M059J (cell line): ENCODE measurements around the gene CLEC7A. TPM values are rescaled to one million over a fixed set of nuclear protein-coding genes. Genes with fewer than 3 reads are reported as not detected.

Source experiments
- DNase-seq: peaks from one replicate; pipeline ENCODE4 v3.0.0-alpha.2; 2012; ENCODE audit warnings: low read depth
- total RNA-seq: library from RNA; depleted of rRNA; stranded (reverse); fragments of >200 nt; shearing (Covaris generic); gene quantifications from 2 replicates; pipeline ENCODE4 v1.2.3, GENCODE V29; 2014; rRNA removed

CLEC7A gene
- total RNA-seq, result 38.9 and 40.5 TPM in 2 replicates

DNA sequence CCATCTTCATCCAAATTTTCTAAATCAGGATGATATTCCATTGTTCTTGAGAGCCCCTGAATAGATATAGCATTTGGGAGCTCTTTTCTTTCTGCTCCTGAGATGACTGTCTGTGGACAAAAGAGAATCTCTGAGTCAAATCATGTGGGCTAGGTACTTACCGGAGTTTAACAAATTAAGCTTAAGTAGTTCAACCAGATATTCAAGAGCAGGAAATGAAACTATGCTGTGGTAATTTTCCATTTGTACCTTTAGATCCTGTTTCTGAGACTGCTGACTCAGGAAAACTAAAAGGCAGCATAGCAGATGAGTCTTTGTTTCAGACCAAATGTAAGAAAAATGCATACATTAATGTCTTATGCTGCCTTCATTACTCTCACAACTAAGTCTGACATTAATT lies at the start of gene CLEC7A:
Gene CLEC7A (minus strand): TSS at position 158 of the 400 bp plus-strand sequence. CDS start 117 bp downstream, at position 41.
- peak; percentile 72 for DNase-seq

DNA sequence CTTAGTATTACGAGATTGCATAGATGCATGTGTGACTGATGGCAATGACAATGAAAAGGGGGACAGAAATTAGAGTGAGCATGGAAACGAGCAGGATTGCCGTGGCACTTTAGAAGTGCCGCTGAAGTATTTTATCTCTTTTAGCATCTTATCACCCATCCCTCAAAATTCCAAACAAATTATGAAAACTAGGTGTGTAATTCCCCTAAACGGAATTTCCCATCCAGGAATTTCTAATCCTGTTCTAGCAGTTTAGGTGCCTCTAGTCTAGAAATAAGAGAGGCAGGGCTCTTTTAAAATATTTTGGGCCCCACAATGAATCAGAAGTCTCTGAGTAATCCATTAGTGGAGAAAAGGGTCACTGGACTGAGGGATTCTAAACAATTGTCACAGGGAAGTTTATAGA lies 49.8 kb upstream of the CLEC7A start:
- peak; percentile 66 for DNase-seq

DNA sequence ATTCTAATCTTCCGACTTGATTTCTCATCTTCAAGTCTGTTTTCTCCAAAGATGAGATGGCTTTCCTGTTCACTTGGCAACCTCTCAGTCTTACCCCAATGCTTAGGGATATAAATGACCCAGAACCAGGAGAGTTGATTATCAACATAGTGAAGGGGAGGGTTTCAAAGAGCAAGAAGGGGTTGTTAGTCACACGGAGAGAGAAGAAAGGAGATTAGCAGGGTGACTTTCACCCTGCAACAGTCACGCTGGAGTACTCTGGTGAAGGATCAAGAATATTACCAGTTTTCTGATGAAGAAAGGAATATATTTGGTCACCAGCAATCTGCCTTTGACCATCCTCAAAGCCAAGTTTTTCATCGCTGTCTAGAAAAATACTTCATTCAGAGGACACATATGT lies 48.8 kb upstream of the CLEC7A start, which contains the start of gene TMEM52B:
Gene TMEM52B (plus strand): TSS at position 212 of the 400 bp plus-strand sequence. CDS start 543 bp downstream, outside the sequence.
- no peak for DNase-seq

DNA sequence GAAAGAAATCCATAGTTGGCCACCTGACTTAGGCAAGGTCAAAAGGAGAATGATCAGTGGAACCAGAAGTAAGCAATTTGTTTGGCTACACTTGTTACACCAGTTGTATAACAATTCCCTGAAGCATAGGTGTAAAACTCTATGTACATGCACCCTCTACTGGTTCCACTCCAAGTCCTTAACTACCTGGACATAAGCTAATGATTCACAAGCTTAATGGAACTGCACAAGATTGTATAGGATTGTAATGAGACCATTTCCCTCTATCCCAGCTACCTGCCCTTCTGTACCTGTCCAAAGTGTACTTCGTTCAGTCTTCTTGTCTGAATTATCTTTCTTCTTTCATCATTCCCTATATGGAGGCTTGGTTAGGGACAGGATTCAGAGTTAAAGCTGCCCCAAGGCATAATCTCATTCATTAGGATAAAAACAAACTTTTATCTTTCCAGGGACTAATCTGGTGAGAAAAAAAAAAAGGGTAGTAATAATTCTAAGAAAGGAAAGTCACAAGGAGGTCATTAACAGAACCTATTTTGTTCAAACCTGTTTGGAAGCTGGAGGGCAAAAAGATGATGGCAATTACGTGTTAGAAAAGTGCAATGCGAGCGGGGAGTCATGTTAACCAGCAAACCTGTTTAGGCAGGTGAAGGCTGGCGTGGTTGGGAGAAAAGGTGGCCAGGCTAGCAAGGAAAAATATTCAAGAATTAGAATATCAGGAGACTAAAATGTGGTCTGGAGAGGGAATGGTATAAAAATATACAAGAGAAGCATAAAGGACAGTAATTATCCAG lies 46.0 kb upstream of the CLEC7A start:
- DNase-seq, result no peak

DNA sequence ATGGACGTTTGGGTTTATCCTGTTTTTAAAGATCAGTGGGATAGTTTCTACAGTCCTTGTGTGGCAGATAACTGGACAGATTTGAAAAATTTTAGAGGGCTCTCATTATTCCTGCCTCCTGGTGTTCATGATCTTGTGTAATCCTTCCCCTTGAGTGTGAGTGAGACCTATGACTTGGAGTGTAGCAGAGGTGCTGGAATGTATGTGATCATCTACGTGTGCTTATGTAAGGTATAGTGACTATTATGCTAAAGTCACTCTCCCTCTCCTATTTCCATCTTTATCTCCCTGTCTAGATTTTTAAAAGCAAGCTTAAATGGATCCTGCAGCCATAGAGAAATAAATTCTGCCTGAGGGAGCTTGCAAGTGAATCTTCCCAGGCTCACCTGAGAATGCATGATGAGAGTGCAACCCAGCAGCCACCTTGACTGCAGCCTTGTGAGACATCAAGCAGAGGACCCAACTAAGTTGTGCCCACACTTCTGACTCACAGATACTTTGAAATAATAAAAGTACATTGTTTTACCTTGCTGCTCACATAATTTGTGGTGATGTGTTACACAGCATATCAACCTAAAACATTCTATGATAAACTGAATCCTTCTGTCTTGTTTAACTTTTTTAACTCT lies 45.1 kb upstream of the CLEC7A start:
- DNase-seq, result no peak

DNA sequence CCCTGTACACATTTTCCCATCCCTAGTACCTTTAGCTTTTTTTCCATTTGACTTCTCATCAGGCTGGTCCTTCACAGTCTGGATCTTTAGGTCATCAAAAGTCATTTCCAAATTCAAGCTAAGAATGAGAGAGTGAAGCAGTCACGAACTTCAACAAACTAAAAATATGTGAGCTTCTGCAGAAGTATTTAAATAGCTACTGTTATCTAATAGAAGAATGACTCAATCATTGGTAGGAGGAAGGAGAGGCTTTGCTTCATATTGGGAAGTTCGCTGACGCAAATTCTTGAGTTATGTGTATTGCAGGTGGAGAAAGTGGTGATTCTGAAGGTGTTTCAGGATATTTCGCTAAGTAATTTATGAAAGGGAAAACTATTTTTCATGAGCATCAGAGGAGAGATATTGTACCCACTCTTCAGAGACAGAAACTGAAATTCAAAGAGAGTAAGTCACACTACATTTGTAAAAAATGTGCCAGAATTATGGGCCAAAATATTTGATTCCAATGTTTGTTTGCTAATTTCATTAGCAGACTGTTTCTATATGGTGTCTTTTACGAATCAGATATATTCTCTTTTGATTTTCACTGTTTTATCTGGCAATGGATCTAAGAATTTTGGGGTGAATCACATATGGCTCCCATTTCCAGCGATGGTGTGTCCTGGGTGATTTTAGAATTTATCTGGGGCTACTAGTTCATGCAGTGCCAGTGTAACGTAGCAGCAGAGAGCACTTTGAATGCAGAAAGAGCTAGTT lies 42.2 kb upstream of the CLEC7A start, which contains the start of gene OLR1:
Gene OLR1 (minus strand): TSS at position 160 of the 756 bp plus-strand sequence. CDS start 55 bp downstream, at position 105.
- no peak for DNase-seq

DNA sequence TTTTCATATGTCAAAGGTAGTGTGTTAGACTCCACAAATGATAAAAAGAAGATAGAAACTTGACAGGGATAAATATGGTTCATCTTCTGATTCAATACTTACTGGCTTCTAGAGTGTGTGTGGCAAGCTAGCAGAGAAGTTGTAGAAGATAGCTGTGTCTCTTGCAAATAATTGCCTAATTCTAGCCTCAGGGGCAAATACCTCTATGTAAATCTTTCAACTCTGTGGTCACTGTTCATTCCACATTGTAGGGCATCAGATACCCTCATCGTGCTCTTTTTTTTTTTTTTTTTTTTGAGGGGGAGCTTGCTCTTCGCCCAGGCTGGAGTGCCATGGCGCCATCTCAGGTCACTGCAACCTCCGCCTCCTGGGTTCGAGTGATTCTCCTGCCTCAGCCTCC lies 40.2 kb upstream of the CLEC7A start:
- peak; percentile 85 for DNase-seq

DNA sequence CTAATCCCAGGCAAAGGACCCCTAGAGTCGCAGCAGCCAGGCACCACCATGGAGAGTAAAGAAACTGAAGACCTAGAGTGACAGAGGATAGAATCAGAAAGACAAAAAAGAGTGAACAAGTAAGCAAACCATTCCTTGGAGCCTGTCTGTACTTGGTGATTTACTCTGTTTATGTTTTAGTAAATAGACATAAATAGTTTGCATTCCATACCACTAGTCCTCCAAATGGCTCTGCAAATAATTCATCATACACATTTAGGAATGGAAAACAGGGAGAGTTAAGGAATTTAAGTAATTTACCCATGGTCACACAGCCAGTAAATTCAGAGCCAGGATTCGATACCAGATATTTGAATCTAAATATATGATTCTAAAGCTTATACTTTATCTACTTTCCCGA lies 39.1 kb upstream of the CLEC7A start:
- peak; percentile 31 for DNase-seq

DNA sequence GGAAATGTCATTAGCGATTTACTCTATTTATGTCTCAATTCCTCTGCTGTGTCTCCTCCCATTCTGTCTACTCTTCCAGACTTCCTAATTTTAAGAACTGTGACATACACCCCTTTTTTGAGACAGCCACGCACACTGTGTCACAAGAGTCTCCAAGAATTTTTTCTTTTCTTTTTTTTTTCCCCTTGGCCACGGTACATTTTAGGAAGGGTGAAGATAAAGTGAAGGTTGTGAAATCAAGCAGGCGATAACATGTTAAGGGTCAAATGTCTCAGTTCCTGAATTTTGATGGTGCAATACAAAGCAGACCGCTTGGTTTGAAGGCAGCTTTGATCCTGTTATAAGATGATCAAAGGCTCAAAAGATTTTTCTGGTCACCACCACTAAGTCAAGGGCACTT lies 37.6 kb upstream of the CLEC7A start:
- DNase-seq, result no peak

DNA sequence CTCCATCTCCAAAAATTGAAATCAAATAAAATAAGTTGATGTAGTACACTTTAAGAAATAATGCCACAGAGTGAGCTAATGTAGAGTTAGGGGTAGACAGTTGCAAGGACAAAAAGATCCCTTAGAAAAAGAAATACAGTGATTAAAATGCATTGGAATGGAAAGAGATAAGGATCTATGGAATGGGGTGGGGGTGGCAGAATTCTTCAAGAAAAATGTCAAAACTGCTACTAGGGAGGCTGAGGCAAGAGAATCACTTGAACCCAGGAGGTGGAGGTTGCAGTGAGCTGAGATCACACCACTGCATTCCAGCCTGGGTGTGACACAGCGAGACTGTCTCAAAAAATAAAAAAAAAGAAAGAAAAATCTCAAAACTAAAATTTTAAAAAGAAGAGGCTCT lies 35.4 kb upstream of the CLEC7A start:
- DNase-seq, result no peak

DNA sequence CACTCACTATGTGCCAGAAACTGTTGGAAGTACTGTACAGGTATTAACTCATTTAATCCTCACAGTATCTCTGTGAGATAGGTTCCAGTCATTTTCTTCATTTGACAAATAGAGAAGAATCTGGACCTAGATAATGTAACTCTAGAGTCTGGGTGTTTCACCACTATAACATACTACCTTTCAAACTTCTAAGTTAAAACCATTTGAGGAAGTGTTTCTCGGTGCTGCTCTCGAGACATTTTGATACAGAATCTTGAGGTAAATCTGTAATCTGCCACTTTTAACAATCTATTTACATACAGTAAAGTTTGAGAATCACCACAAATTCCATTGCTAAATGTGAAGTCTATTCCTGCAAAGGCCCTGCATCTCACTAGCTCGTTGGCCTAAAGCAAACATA lies 33.1 kb upstream of the CLEC7A start:
- DNase-seq, result no peak

DNA sequence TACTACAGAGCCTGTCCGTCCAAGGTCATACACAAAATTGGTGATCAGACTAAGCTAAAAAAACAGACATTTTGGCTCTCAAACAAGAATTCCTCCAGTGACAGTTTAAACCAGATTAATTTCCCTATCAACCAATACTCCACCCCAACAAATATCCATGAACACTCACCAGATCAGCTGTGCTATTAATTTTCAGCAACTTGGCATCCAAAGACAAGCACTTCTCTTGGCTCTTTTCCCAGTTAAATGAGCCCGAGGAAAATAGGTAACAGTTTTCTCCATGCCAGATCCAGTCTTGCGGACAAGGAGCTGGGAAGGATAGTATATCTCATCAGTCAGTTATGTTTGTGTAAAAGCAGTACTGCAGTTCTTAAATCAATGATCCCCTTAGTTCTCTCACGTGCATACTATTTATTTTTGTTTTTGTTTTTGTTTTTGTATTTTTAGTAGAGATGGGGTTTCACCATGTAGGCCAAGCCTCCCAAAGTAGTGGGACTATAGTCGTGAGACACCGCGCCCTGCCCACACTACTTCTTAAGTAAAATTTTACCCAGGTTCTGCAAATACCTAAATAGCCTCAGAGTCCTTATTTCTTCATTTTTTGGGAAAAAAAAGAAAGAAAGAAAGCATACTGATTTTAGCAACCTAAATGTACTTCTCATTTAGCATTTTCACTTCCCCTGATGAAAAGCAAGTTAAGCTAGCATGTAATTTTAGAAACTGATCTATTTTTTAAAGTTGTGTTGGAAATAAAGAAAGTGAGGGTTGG lies 30.8 kb upstream of the CLEC7A start:
- DNase-seq, result peak; percentile 67

DNA sequence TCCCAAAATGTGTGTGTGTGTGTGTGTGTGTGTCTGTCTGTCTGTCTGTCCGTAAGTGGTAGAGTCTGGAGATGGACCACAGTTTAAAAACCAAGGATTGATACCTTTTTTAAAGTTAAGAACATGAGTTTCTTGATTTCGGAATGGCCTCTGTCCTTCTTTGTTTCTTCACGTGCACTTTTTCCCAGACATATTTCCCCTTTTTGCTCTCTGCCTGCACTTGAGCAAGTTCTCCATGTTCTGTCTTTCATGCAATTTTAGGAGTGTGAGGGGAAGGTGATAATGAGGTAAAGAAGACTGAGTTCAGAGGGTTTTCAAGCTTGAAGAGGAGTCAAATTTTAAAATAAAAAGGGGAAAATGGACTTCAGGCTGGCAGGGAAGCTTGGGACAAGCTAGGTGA lies 29.3 kb upstream of the CLEC7A start:
- no peak for DNase-seq

DNA sequence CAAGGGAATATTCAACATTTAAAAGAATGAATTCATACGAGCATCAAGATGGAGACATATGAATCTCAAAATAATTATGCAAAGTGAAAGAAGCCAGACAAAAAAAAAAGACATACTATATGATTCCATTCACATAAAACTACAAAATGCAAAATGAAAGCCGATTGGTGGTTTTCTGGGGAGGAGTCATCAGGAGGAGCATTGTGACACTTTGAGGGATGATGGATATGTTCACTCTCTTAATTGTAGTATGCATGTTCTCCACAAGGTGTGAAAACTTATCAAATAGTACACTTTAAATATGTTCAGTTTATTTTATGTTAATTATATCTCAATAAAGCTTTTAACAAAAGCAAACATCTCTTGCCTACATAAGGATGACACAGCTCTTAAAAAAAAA lies 28.4 kb upstream of the CLEC7A start:
- DNase-seq, result no peak

DNA sequence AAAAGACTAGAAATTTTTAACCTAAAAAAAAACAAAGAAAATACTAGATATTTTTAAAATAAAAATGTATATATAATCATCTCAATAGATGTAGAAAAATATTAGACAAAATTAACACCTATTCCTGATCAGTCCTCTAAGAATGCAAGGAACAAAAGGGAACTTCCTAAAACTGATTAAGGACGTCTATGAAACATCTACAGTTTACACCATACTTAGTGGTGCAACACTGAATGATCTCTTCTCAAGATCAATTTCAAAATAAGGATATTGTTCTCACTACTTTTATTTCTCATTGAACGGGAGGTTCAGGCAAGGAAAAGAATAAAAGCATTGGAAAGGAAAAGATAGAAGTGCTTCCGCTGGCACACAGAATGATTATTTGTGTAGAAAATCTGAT lies 26.0 kb upstream of the CLEC7A start:
- DNase-seq, result no peak

DNA sequence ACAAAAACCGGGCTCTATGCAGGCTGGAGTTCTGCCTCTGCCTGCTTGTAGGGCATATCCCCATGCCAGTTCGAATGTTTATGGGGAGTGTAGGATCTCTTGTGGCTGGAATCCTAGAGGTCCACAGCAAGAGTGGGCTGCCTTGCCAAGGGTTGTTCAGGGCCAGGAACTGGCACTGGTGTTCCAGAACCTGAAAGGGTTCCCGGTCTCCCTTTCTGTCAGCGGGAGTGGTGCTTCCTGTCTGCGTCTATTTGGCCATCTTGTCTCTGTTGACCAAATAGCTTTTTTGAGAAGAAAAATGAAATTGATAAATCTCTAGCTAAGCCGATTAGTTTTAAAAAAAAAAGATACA lies 24.1 kb upstream of the CLEC7A start:
- DNase-seq, result no peak

DNA sequence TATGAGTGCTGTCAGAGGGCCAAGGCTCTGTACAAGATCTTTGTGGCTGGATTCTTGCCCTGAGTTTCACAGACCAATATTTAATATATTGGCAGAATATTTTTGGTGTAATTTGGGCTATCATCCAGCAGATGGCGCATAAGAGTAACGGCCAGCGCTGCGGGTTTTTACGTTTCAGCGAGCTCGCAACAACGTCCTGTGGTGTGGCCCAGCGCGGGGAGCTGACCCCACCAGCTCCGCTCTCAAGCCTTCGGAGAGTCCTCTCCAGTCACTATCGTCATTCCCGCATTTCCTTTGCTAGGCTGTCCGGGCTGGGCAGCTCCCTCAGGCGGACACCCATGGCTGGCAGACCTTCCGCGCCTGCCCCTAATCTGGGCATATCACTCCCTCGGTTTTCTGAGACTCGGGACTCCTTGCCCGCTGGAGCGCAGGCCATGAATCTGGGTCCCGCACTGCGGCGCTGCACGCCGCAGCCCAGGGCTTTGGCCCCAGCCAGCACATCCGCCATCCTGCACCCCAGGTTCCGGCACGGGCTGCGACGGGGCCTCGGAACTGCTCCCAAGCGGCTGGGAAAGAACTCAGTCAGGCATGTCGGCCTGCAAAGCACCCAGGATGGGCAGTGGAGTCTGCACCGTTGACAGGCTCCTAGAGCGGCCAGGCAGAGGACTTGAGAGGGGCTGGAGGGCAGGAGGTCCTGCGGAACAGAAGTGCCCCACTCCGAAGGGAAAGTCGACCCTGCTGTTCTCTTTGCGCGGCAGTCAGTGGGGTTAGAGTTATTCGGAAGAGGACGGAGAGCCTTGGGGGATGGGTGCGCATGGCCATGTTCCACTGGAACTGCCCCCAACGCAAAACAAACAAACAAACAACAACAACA lies 23.5 kb upstream of the CLEC7A start:
- DNase-seq, result peak; percentile 71

DNA sequence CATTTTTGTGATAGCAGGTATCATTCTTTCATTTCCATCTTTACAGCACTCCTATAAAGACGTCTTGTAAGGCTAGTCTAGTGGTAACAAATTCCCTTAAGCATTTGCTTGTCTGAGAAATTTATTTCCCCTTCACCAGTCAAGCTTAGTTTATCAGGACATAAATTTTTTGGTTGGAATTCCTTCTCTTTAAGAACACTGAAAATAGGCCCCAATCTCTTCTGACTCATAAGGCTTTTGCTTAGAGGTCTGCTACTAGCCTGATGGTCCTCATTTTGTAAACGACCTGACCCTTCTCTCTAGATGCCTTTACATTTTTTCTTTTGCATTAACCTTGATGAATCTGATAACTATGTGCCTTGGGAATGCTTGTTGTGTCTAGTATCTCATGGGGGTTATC lies 21.6 kb upstream of the CLEC7A start:
- DNase-seq, result no peak

DNA sequence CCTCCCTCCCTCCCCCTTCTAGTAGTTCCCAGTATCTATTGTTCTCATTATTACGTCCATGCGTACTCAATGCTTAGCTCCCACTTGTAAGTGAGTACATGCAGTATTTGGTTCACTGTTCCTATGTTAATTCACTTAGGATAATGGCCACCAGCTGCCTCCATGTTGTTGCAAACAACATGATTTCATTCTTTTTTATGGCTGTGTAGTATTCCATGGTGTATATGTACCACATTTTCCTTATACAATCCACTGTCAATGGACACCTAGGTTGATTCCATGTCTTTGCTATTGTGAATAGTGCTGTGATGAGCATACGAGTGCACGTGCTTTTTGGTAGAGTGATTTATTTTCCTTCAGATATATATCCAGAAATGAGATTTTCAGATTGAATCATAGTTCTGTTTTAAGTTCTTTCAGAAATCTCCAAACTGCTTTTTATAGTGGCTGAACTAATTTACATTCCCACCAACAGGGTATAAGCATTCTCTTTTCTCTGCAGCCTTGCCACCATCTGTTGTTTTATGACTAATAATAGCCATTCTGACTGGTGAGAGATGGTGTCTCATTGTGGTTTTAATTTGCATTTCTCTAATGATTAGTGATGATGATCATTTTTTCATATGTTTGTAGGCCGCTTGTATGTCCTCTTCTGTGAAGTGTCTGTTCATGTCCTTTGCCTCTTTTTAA lies 17.9 kb upstream of the CLEC7A start:
- no peak for DNase-seq

DNA sequence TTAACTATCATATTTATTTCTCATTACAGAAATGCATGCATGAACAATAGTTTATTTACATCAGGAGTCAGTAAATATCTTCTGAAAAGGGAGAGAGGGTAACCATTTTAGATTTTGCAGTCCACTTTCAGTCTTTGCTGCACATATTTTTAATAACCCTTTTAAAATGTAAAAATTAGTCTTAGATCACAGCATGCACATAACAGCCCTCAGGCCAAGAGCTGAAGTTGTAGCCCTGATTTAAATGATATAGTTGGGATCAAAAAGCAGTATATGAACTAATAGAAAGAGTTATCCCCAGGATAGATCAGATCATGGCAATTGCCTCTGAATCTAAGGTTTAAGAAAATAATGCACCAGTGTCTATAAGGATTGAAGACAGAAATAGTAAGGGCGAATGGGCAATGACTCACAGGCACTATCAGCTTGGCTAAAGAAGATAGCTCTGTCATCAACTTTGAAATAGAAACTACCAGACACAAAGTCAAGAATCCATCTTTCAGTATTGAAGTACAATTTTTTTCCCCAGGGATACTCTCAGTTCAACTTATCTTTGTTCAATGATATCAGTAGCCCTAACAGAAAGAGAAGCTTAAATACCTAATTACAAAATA lies 13.1 kb upstream of the CLEC7A start:
- peak; percentile 40 for DNase-seq
